K562 (cell line): ENCODE measurements around the gene RCSD1. TPM values are rescaled to one million over a fixed set of nuclear protein-coding genes. Genes with fewer than 3 reads are reported as not detected.

Experiments
- ARID1B ChIP-seq: fragments of 450-650 bp; IDR thresholded peaks from 2 replicates; pipeline ENCODE4 v1.6.1; 2016; ENCODE audit warnings: antibody characterized with exemption, mild to moderate bottlenecking, inconsistent platforms
- CREB1 ChIP-seq, 2 experiments: sonication (generic) in 1 of 2; formaldehyde crosslinking in 1 of 2; IDR thresholded peaks; 2 replicates each; pipeline versions ENCODE4 v1.6.1 to v1.8.0; 2012 to 2022; ENCODE audit warnings: inconsistent platforms in 1 of 2, mild to moderate bottlenecking in 1 of 2, missing genetic modification reagents in 1 of 2, moderate library complexity in 1 of 2
- CREM ChIP-seq: IDR thresholded peaks from 2 replicates; pipeline ENCODE4 v1.6.1; 2014; ENCODE audit warnings: antibody characterized with exemption, low read depth
- HDAC1 ChIP-seq, 2 experiments: fragments of 450-650 bp; IDR thresholded peaks; 2 replicates each; pipeline ENCODE4 v1.6.1; 2016 to 2017; ENCODE audit warnings: inconsistent platforms in 1 of 2, mild to moderate bottlenecking in 1 of 2, moderate library complexity in 1 of 2
- HDAC8 ChIP-seq: fragments of 450-650 bp; IDR thresholded peaks from 2 replicates; pipeline ENCODE4 v1.6.1; 2016; ENCODE audit warnings: mild to moderate bottlenecking, missing genetic modification characterization, moderate library complexity, missing compliant biosample characterization
- HSF4 ChIP-seq: fragments of 250-450 bp; sonication (Bioruptor Pico); IDR thresholded peaks from 2 replicates; pipeline ENCODE4 v2.1.2; 2022; ENCODE audit warnings: mild to moderate bottlenecking, moderate library complexity, borderline replicate concordance
- KDM1A ChIP-seq, 2 experiments: fragments of 450-650 bp; IDR thresholded peaks; 2 replicates each; pipeline ENCODE4 v1.6.1; 2016; ENCODE audit warnings: mild to moderate bottlenecking in 2 of 2
- KLF16 ChIP-seq: IDR thresholded peaks from 2 replicates; pipeline ENCODE4 v1.6.1; 2016; ENCODE audit warnings: antibody characterized with exemption
- MAZ ChIP-seq, 2 experiments: fragments of 450-650 bp in 1 of 2; sonication (generic) in 1 of 2; formaldehyde crosslinking; IDR thresholded peaks in 1 of 2; conservative IDR thresholded peaks in 1 of 2; 2 replicates each; pipeline versions ENCODE4 v1.4.0 to v1.5.0; 2020; ENCODE audit warnings: mild to moderate bottlenecking in 1 of 2, missing genetic modification reagents in 1 of 2
- NBN ChIP-seq: fragments of 450-650 bp; IDR thresholded peaks from 2 replicates; pipeline ENCODE4 v1.6.1; 2016; ENCODE audit warnings: low read depth, mild to moderate bottlenecking
- OTX1 ChIP-seq: fragments of 450-650 bp; formaldehyde crosslinking; IDR thresholded peaks from 2 replicates; pipeline ENCODE4 v1.4.0; 2022; ENCODE audit warnings: mild to moderate bottlenecking
- PCBP2 ChIP-seq: fragments of 200-400 bp; formaldehyde crosslinking; IDR thresholded peaks from 2 replicates; pipeline ENCODE4 v1.6.1; 2018; ENCODE audit warnings: low read length, low read depth, mild to moderate bottlenecking, moderate library complexity; ENCODE audit not compliant: poor library complexity, severe bottlenecking
- POLR2AphosphoS2 ChIP-seq: IDR thresholded peaks from 2 replicates; pipeline ENCODE4 v1.6.1; 2012; ENCODE audit warnings: low read length, improper control_type of control experiment
- SIN3A ChIP-seq, 2 experiments: fragments of 150-350 bp in 1 of 2; IDR thresholded peaks; 2 replicates each; pipeline ENCODE4 v1.6.1; 2011 to 2016; ENCODE audit warnings: borderline replicate concordance in 2 of 2, low read depth in 2 of 2, low read length in 2 of 2, mild to moderate bottlenecking in 2 of 2, moderate library complexity in 2 of 2; ENCODE audit not compliant: control insufficient read depth in 1 of 2
- SMAD4 ChIP-seq: fragments of 250-450 bp; sonication (Bioruptor Pico); conservative IDR thresholded peaks from 2 replicates; pipeline ENCODE4 v1.8.0; 2021; ENCODE audit warnings: inconsistent platforms, mild to moderate bottlenecking, moderate library complexity
- SMARCA4 ChIP-seq: fragments of 450-650 bp; IDR thresholded peaks from 2 replicates; pipeline ENCODE4 v1.6.1; 2016
- SMARCE1 ChIP-seq: fragments of 450-650 bp; IDR thresholded peaks from 2 replicates; pipeline ENCODE4 v1.7.1; 2016; ENCODE audit warnings: mild to moderate bottlenecking
- SRSF3 ChIP-seq: fragments of 200-400 bp; formaldehyde crosslinking; IDR thresholded peaks from 2 replicates; pipeline ENCODE4 v1.6.1; 2016; ENCODE audit warnings: mild to moderate bottlenecking, low read length, moderate library complexity; ENCODE audit not compliant: insufficient read depth
- ZEB2 ChIP-seq: fragments of 450-650 bp; IDR thresholded peaks from 2 replicates; pipeline ENCODE4 v1.6.1; 2016
- ZNF184 ChIP-seq: sonication (generic); formaldehyde crosslinking; IDR thresholded peaks from 2 replicates; pipeline ENCODE4 v1.5.0; 2020; ENCODE audit warnings: missing genetic modification reagents
- ZNF41 ChIP-seq: fragments of 250-450 bp; sonication (Bioruptor Pico); conservative IDR thresholded peaks from 2 replicates; pipeline ENCODE4 v1.4.0; 2020; ENCODE audit warnings: mild to moderate bottlenecking
- ZNF444 ChIP-seq: fragments of 250-450 bp; sonication (Bioruptor Pico); IDR thresholded peaks from 2 replicates; pipeline ENCODE4 v1.4.0; 2020; ENCODE audit warnings: mild to moderate bottlenecking, moderate library complexity
- polyA plus RNA-seq, 8 experiments: library from polyadenylated mRNA; depleted of rRNA in 4 of 8; stranded (reverse) in 5 of 8; unstranded in 3 of 8; fragments of >200 nt; fragmentation: Nextera tagmentation in 2 of 8; fragmentation: Illumina TruSeq in 1 of 8; extraction: Ambion mirVana in 2 of 8; extraction: Trizol in 1 of 8; gene quantifications; 2 replicates each; pipeline versions ENCODE4 v1.2.1 to v1.2.3, GENCODE V29; 2011 to 2014; ENCODE audit warnings: inconsistent platforms in 1 of 8, missing spikeins in 1 of 8
- total RNA-seq, 7 experiments: library from RNA; depleted of rRNA in 6 of 7; stranded (reverse); fragments of >200 nt in 6 of 7; fragmentation: Illumina TruSeq in 2 of 7; extraction: Trizol in 2 of 7; gene quantifications; 2 replicates each; pipeline versions ENCODE4 v1.2.1 to v1.2.3, GENCODE V29; 2011 to 2021; ENCODE audit warnings: low replicate concordance in 1 of 7
- TF ChIP-seq, protein P1 (sequence below): fragments of 200-800 bp; sonication (Bioruptor generic); IDR thresholded peaks from 2 replicates; pipeline ENCODE4 v1.6.1; 2017; ENCODE audit warnings: missing genetic modification characterization, missing compliant biosample characterization
- TF ChIP-seq, protein P2 (sequence below): fragments of 200-800 bp; sonication (Bioruptor generic); IDR thresholded peaks from 2 replicates; pipeline ENCODE4 v1.6.1; 2016; ENCODE audit warnings: missing genetic modification characterization, missing compliant biosample characterization

RCSD1 gene
- total and polyA plus RNA-seq, 9 of the 15 experiments (the other 6 are each of a cell fraction or from before 2014, with no cell fraction given), result 7.8 to 69.8 (median 45.3) TPM

DNA sequence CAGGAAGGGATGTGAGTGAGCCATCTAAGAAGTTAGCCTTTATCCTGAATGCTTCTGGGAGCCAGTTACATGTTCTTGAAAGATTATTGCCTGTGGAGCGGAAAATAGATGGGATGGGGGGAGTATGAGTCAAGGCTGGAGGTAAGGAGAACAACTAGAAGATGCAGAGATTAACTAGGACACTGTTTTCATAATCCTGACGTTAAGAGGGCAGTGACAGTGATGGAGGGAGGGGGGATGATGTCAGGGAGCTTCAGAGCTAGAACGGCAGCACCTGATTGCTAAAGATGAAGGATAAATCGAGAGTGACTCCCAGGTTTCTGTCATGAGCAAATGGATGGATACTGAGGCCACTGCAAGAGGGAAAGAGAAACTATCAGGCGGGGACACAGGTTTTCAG is 10.0 kb upstream of the RCSD1 start (continued):
- TF ChIP-seq PCBP2 (no peak), SMARCE1 (0 out of 2 replicates have a peak, but pooled peaks have one; percentile 55), SMAD4 (CRISPR knock-in tag) (0 out of 2 replicates have a peak, but pooled peaks have one; percentile 23), HDAC1 (IDR thresholded peaks at IDR 0.05) (peak in 1 of 2 experiments; percentile 68; a peak in 2 of 4 replicates), POLR2AphosphoS2 (no peak), CREM (peak; percentile 72), SMARCA4 (no peak), KDM1A (IDR thresholded peaks at IDR 0.05) (peak; percentile 72 to 85), HSF4 (CRISPR knock-in tag) (no peak), ZEB2 (peak; percentile 83), CREB1 (IDR thresholded peaks at IDR 0.05) (0 out of 2 replicates have a peak, but pooled peaks have one; percentile 42), CREB1 (CRISPR knock-in tag; IDR thresholded peaks at IDR 0.05) (no peak), KLF16 (no peak), ZNF444 (CRISPR knock-in tag) (no peak), OTX1 (CRISPR knock-in tag) (0 out of 2 replicates have a peak, but pooled peaks have one; percentile 26), MAZ (CRISPR knock-in tag; conservative IDR thresholded peaks at IDR 0.05 in 1 of 2, IDR thresholded peaks at IDR 0.05 in 1 of 2) (0 out of 4 replicates have a peak, but pooled peaks of 1 of the 2 experiments have one; percentile 27), ZNF41 (CRISPR knock-in tag) (no peak), ARID1B (0 out of 2 replicates have a peak, but pooled peaks have one; percentile 35), HDAC8 (no peak), NBN (no peak), ZNF184 (no peak), SRSF3 (no peak), SIN3A (IDR thresholded peaks at IDR 0.05; ENCODE audit: borderline replicate concordance in 2 of 2, control insufficient read depth in 1 of 2, low read depth in 2 of 2, low read length in 2 of 2) (no peak)
- TF ChIP-seq, protein P1, sequence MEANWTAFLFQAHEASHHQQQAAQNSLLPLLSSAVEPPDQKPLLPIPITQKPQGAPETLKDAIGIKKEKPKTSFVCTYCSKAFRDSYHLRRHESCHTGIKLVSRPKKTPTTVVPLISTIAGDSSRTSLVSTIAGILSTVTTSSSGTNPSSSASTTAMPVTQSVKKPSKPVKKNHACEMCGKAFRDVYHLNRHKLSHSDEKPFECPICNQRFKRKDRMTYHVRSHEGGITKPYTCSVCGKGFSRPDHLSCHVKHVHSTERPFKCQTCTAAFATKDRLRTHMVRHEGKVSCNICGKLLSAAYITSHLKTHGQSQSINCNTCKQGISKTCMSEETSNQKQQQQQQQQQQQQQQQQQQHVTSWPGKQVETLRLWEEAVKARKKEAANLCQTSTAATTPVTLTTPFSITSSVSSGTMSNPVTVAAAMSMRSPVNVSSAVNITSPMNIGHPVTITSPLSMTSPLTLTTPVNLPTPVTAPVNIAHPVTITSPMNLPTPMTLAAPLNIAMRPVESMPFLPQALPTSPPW (CRISPR knock-in tag), result peak; percentile 33; the same call in 1 of the 2 replicates
- TF ChIP-seq, protein P2, sequence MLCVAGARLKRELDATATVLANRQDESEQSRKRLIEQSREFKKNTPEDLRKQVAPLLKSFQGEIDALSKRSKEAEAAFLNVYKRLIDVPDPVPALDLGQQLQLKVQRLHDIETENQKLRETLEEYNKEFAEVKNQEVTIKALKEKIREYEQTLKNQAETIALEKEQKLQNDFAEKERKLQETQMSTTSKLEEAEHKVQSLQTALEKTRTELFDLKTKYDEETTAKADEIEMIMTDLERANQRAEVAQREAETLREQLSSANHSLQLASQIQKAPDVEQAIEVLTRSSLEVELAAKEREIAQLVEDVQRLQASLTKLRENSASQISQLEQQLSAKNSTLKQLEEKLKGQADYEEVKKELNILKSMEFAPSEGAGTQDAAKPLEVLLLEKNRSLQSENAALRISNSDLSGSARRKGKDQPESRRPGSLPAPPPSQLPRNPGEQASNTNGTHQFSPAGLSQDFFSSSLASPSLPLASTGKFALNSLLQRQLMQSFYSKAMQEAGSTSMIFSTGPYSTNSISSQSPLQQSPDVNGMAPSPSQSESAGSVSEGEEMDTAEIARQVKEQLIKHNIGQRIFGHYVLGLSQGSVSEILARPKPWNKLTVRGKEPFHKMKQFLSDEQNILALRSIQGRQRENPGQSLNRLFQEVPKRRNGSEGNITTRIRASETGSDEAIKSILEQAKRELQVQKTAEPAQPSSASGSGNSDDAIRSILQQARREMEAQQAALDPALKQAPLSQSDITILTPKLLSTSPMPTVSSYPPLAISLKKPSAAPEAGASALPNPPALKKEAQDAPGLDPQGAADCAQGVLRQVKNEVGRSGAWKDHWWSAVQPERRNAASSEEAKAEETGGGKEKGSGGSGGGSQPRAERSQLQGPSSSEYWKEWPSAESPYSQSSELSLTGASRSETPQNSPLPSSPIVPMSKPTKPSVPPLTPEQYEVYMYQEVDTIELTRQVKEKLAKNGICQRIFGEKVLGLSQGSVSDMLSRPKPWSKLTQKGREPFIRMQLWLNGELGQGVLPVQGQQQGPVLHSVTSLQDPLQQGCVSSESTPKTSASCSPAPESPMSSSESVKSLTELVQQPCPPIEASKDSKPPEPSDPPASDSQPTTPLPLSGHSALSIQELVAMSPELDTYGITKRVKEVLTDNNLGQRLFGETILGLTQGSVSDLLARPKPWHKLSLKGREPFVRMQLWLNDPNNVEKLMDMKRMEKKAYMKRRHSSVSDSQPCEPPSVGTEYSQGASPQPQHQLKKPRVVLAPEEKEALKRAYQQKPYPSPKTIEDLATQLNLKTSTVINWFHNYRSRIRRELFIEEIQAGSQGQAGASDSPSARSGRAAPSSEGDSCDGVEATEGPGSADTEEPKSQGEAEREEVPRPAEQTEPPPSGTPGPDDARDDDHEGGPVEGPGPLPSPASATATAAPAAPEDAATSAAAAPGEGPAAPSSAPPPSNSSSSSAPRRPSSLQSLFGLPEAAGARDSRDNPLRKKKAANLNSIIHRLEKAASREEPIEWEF (CRISPR knock-in tag), result no peak
